ENCODE measurements around the gene P2RX7. TPM values are rescaled to one million over a fixed set of nuclear protein-coding genes. Genes with fewer than 3 reads are reported as not detected.

Gene P2RX7
- polyA plus RNA-seq, 1 donor from 2014 or later: not detected

DNA sequence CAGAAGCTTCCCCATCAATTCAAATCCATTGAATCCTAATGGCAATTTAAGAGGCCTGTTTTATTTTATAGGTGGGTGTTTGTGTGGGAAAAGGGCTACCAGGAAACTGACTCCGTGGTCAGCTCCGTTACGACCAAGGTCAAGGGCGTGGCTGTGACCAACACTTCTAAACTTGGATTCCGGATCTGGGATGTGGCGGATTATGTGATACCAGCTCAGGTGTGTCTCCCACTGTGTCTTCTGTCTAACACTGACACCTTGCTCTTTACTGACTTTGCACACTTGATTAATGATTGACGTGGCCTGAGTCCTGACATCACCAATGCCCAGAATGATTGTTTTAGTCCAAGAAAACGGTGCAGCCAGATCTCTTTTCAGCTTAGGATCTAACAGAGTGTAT, 84.4 kb downstream of the P2RX7 start:
- Histone ChIP-seq H3K9me2 (ENCODE audit: insufficient read depth, low read length) (no peaks in the 10 kb centered on the region), H3F3A (ENCODE audit: insufficient read depth, low read length, poor library complexity, severe bottlenecking) (no peaks in the 10 kb centered on the region), H3K79me2 (replicated peaks; ENCODE audit: insufficient read depth, low read length) (no peaks in the 10 kb centered on the region), H3K36me3 (ENCODE audit: insufficient read depth, low read length) (no peaks in the 10 kb centered on the region), H3K9ac (ENCODE audit: low read length) (no peak overlapping the region), H3K27ac (ENCODE audit: low read length) (no peak overlapping the region), H3K4me2 (ENCODE audit: low read length) (no peak overlapping the region), H4K20me1 (ENCODE audit: insufficient read depth) (no peaks in the 10 kb centered on the region), H3K27me3 (ENCODE audit: insufficient read depth, low read depth, low read length) (no peaks in the 10 kb centered on the region), H2AFZ (ENCODE audit: low read depth, low read length) (no peak overlapping the region), H3K4me3 (ENCODE audit: low read length) (no peak overlapping the region), H3K9me3 (ENCODE audit: low read length) (no peaks in the 10 kb centered on the region)
- TF ChIP-seq, protein P1, sequence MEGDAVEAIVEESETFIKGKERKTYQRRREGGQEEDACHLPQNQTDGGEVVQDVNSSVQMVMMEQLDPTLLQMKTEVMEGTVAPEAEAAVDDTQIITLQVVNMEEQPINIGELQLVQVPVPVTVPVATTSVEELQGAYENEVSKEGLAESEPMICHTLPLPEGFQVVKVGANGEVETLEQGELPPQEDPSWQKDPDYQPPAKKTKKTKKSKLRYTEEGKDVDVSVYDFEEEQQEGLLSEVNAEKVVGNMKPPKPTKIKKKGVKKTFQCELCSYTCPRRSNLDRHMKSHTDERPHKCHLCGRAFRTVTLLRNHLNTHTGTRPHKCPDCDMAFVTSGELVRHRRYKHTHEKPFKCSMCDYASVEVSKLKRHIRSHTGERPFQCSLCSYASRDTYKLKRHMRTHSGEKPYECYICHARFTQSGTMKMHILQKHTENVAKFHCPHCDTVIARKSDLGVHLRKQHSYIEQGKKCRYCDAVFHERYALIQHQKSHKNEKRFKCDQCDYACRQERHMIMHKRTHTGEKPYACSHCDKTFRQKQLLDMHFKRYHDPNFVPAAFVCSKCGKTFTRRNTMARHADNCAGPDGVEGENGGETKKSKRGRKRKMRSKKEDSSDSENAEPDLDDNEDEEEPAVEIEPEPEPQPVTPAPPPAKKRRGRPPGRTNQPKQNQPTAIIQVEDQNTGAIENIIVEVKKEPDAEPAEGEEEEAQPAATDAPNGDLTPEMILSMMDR (IDR thresholded peaks at IDR 0.05; ENCODE audit: poor library complexity, severe bottlenecking): no peak
- TF ChIP-seq EZH2 (IDR thresholded peaks at IDR 0.05; ENCODE audit: borderline replicate concordance, insufficient read depth, low read length, poor library complexity, severe bottlenecking) (no peak), RAD21 (conservative IDR thresholded peaks at IDR 0.05) (no peak), EP300 (conservative IDR thresholded peaks at IDR 0.05; ENCODE audit: poor library complexity, severe bottlenecking) (no peak), SMC3 (conservative IDR thresholded peaks at IDR 0.05; ENCODE audit: poor library complexity) (no peak), TAF1 (IDR thresholded peaks at IDR 0.05; ENCODE audit: low read depth) (no peak), MXI1 (conservative IDR thresholded peaks at IDR 0.05; ENCODE audit: poor library complexity, severe bottlenecking) (no peak), POLR2AphosphoS5 (IDR thresholded peaks at IDR 0.05) (no peak)
- TF ChIP-seq, protein P2, sequence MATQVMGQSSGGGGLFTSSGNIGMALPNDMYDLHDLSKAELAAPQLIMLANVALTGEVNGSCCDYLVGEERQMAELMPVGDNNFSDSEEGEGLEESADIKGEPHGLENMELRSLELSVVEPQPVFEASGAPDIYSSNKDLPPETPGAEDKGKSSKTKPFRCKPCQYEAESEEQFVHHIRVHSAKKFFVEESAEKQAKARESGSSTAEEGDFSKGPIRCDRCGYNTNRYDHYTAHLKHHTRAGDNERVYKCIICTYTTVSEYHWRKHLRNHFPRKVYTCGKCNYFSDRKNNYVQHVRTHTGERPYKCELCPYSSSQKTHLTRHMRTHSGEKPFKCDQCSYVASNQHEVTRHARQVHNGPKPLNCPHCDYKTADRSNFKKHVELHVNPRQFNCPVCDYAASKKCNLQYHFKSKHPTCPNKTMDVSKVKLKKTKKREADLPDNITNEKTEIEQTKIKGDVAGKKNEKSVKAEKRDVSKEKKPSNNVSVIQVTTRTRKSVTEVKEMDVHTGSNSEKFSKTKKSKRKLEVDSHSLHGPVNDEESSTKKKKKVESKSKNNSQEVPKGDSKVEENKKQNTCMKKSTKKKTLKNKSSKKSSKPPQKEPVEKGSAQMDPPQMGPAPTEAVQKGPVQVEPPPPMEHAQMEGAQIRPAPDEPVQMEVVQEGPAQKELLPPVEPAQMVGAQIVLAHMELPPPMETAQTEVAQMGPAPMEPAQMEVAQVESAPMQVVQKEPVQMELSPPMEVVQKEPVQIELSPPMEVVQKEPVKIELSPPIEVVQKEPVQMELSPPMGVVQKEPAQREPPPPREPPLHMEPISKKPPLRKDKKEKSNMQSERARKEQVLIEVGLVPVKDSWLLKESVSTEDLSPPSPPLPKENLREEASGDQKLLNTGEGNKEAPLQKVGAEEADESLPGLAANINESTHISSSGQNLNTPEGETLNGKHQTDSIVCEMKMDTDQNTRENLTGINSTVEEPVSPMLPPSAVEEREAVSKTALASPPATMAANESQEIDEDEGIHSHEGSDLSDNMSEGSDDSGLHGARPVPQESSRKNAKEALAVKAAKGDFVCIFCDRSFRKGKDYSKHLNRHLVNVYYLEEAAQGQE (IDR thresholded peaks at IDR 0.05; ENCODE audit: borderline replicate concordance): no peak

DNA sequence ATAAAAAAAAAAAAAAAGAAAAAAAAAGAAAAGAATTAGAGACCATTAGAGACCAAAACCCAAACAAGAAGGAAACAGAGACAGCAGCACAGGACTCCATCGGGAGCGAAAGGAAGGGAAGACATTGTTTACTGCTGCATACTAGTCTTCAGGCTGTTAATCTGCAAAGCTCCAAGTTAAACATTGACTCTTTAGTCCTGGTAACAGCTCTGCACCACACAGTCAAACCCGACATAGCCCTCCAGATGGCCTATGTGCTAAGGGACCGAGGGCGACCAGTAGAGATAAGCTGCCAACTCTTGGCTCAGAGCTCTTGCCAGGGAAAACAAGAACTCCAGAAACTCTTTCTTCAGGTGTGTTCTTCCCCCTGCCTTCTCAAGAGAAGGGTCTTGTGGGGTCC, 85.1 kb downstream of the P2RX7 start:
- Histone ChIP-seq H2AFZ (ENCODE audit: low read depth, low read length) (no peak overlapping the region), H4K20me1 (ENCODE audit: insufficient read depth) (no peaks in the 10 kb centered on the region), H3K79me2 (replicated peaks; ENCODE audit: insufficient read depth, low read length) (no peaks in the 10 kb centered on the region), H3K9me2 (ENCODE audit: insufficient read depth, low read length) (no peaks in the 10 kb centered on the region), H3K27ac (ENCODE audit: low read length) (no peak overlapping the region), H3K4me3 (ENCODE audit: low read length) (no peak overlapping the region), H3F3A (ENCODE audit: insufficient read depth, low read length, poor library complexity, severe bottlenecking) (no peaks in the 10 kb centered on the region), H3K4me2 (ENCODE audit: low read length) (no peak overlapping the region), H3K9me3 (ENCODE audit: low read length) (no peaks in the 10 kb centered on the region), H3K27me3 (ENCODE audit: insufficient read depth, low read depth, low read length) (no peaks in the 10 kb centered on the region), H3K9ac (ENCODE audit: low read length) (no peak overlapping the region), H3K36me3 (ENCODE audit: insufficient read depth, low read length) (no peaks in the 10 kb centered on the region)
- TF ChIP-seq, protein P2 (IDR thresholded peaks at IDR 0.05; ENCODE audit: borderline replicate concordance): no peak
- no peak for TF ChIP-seq EP300 (conservative IDR thresholded peaks at IDR 0.05; ENCODE audit: poor library complexity, severe bottlenecking)
